ENCODE data around the gene PTPRM. TPM values are rescaled to one million over a fixed set of nuclear protein-coding genes. Genes with fewer than 3 reads are reported as not detected.

The PTPRM gene
- total and polyA plus RNA-seq, 2 experiments from 2014 or later: 1.6 to 5.3 TPM

GRCh38 chr18:7824970-7825369, 257.9 kb downstream of the PTPRM start:
- no peak overlapping the region for H3K4me3 ChIP-seq
- no peaks in the 10 kb centered on the region for H4K20me1 ChIP-seq (replicated peaks; ENCODE audit: insufficient read depth)
- no peak for DNase-seq (ENCODE audit: low spot score)

More at GRCh38 chr18:7824970-7825369, 257.9 kb downstream of the PTPRM start:
- no peak overlapping the region for H3K4me2 ChIP-seq
- H3K9me2 ChIP-seq (ENCODE audit: insufficient read depth): no peaks in the 10 kb centered on the region; the same call in 1 of the 2 replicates
- no peak overlapping the region for H2AFZ ChIP-seq
- no peaks in the 10 kb centered on the region for H3K4me1 ChIP-seq (ENCODE audit: insufficient read depth)
- no peak for TF ChIP-seq STAT1 (IDR thresholded peaks at IDR 0.05; ENCODE audit: unreplicated experiment)
- no peak for TF ChIP-seq JUNB (IDR thresholded peaks at IDR 0.05; ENCODE audit: unreplicated experiment)
- TF ChIP-seq NANOG (IDR thresholded peaks at IDR 0.05; ENCODE audit: borderline replicate concordance): no peak
- no peak for TF ChIP-seq POLR2AphosphoS5 (IDR thresholded peaks at IDR 0.05; ENCODE audit: low read depth)
- TF ChIP-seq, protein P1, sequence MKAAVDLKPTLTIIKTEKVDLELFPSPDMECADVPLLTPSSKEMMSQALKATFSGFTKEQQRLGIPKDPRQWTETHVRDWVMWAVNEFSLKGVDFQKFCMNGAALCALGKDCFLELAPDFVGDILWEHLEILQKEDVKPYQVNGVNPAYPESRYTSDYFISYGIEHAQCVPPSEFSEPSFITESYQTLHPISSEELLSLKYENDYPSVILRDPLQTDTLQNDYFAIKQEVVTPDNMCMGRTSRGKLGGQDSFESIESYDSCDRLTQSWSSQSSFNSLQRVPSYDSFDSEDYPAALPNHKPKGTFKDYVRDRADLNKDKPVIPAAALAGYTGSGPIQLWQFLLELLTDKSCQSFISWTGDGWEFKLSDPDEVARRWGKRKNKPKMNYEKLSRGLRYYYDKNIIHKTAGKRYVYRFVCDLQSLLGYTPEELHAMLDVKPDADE (IDR thresholded peaks at IDR 0.05): no peak
- TF ChIP-seq ZNF114 (CRISPR knock-in tag; IDR thresholded peaks at IDR 0.05): no peak
- no peak for TF ChIP-seq CTCF (conservative IDR thresholded peaks at IDR 0.05; ENCODE audit: low read depth in 2 of 2)
- TF ChIP-seq, protein P2, sequence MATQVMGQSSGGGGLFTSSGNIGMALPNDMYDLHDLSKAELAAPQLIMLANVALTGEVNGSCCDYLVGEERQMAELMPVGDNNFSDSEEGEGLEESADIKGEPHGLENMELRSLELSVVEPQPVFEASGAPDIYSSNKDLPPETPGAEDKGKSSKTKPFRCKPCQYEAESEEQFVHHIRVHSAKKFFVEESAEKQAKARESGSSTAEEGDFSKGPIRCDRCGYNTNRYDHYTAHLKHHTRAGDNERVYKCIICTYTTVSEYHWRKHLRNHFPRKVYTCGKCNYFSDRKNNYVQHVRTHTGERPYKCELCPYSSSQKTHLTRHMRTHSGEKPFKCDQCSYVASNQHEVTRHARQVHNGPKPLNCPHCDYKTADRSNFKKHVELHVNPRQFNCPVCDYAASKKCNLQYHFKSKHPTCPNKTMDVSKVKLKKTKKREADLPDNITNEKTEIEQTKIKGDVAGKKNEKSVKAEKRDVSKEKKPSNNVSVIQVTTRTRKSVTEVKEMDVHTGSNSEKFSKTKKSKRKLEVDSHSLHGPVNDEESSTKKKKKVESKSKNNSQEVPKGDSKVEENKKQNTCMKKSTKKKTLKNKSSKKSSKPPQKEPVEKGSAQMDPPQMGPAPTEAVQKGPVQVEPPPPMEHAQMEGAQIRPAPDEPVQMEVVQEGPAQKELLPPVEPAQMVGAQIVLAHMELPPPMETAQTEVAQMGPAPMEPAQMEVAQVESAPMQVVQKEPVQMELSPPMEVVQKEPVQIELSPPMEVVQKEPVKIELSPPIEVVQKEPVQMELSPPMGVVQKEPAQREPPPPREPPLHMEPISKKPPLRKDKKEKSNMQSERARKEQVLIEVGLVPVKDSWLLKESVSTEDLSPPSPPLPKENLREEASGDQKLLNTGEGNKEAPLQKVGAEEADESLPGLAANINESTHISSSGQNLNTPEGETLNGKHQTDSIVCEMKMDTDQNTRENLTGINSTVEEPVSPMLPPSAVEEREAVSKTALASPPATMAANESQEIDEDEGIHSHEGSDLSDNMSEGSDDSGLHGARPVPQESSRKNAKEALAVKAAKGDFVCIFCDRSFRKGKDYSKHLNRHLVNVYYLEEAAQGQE (IDR thresholded peaks at IDR 0.05; ENCODE audit: unreplicated experiment): no peak
- TF ChIP-seq ZNF331 (CRISPR knock-in tag; IDR thresholded peaks at IDR 0.05; ENCODE audit: low read depth): no peak
- TF ChIP-seq EZH2phosphoT487 (IDR thresholded peaks at IDR 0.05; ENCODE audit: unreplicated experiment): no peak
- TF ChIP-seq ZNF462 (CRISPR knock-in tag; IDR thresholded peaks at IDR 0.05): no peak
- no peak for TF ChIP-seq CREB1 (CRISPR knock-in tag; IDR thresholded peaks at IDR 0.05; ENCODE audit: low read depth)
- TF ChIP-seq EZH2 (IDR thresholded peaks at IDR 0.05; ENCODE audit: low read depth, unreplicated experiment): no peak
- Mint-ChIP-seq H3K4me3 (no peak overlapping the region), H3K4me1 (no peaks in the 10 kb centered on the region; the same call in 1 of the 3 replicates), H3K27me3 (ENCODE audit: insufficient read depth, low read depth, poor library complexity) (no peaks in the 10 kb centered on the region), H3K27ac (no peak overlapping the region), H3K9me3 (no peaks in the 10 kb centered on the region), H3K36me3 (ENCODE audit: low read depth) (no peaks in the 10 kb centered on the region)
- no peaks in the 10 kb centered on the region for H3K27me3 ChIP-seq (ENCODE audit: insufficient read depth)
- H3F3A ChIP-seq (replicated peaks; ENCODE audit: low read depth): no peaks in the 10 kb centered on the region
- no peaks in the 10 kb centered on the region for H3K36me3 ChIP-seq (ENCODE audit: insufficient read depth)
- ATAC-seq: no peak
- H3K27ac ChIP-seq (ENCODE audit: low read depth): no peak overlapping the region
- no peaks in the 10 kb centered on the region for H3K79me2 ChIP-seq (replicated peaks; ENCODE audit: insufficient read depth)
